GM21360 (cell line): Measurements from ENCODE around the gene ESD.
"Not testable (repeated sequence)": the region's sequence is repeated elsewhere in the genome, so short reads cannot be mapped to it uniquely, and the experiment has no call there.

Experiments
- ATAC-seq: cut with Tn5 transposase; IDR thresholded peaks from one replicate; pipeline ENCODE4 v1.9.1; 2021; ENCODE audit warnings: mild to moderate bottlenecking, moderate library complexity; ENCODE audit not compliant: unreplicated experiment

ESD gene

GRCh38 chr13:46796129-46796514, 839 bp downstream of the ESD start:
- ATAC-seq = no peak

- ATAC-seq = no peak
Observed at GRCh38 chr13:46795321-46795720, 1.6 kb downstream of the ESD start.

GRCh38 chr13:46783504-46783903, 13.5 kb downstream of the ESD start:
- ATAC-seq = no peak

- no peak for ATAC-seq
Observed at GRCh38 chr13:46782691-46783090, 14.3 kb downstream of the ESD start.

- ATAC-seq = no peak
Observed at GRCh38 chr13:46782066-46782465, 14.9 kb downstream of the ESD start.

GRCh38 chr13:46778890-46779289, 18.1 kb downstream of the ESD start:
- ATAC-seq = no peak

- no peak for ATAC-seq
Observed at GRCh38 chr13:46778095-46778494, 18.9 kb downstream of the ESD start.

GRCh38 chr13:46775385-46776107, 21.4 kb downstream of the ESD start:
- no peak for ATAC-seq

- ATAC-seq = no peak
Observed at GRCh38 chr13:46773541-46773940, 23.4 kb downstream of the ESD start.

- no peak for ATAC-seq
Observed at GRCh38 chr13:46771693-46772092, 25.3 kb downstream of the ESD start.

- not testable (repeated sequence) for ATAC-seq
Observed at GRCh38 chr13:46769925-46770324, 27.0 kb downstream of the ESD start.

GRCh38 chr13:46761866-46762265, 35.1 kb downstream of the ESD start:
- ATAC-seq = no peak

- no peak for ATAC-seq
Observed at GRCh38 chr13:46761174-46761573, 35.8 kb downstream of the ESD start.

GRCh38 chr13:46759846-46760245, 37.1 kb downstream of the ESD start:
- no peak for ATAC-seq

GRCh38 chr13:46757640-46758039, 39.3 kb downstream of the ESD start:
- ATAC-seq = no peak

GRCh38 chr13:46756977-46757376, 40.0 kb downstream of the ESD start:
- no peak for ATAC-seq

GRCh38 chr13:46755508-46755907, 41.5 kb downstream of the ESD start:
- ATAC-seq = not testable (repeated sequence)

GRCh38 chr13:46754812-46755211, 42.1 kb downstream of the ESD start:
- ATAC-seq = no peak

GRCh38 chr13:46753917-46754316, 43.0 kb downstream of the ESD start:
- ATAC-seq = no peak

- ATAC-seq = no peak
Observed at GRCh38 chr13:46753137-46753536, 43.8 kb downstream of the ESD start.

GRCh38 chr13:46751811-46752635, 44.9 kb downstream of the ESD start:
- ATAC-seq = peak; percentile 77

GRCh38 chr13:46749951-46750350, 47.0 kb downstream of the ESD start:
- ATAC-seq = no peak
